ENCODE results near the gene CRK.
"Not testable (repeated sequence)": the region's sequence is repeated elsewhere in the genome, so short reads cannot be mapped to it uniquely, and the experiment has no call there.

The CRK gene

DNA sequence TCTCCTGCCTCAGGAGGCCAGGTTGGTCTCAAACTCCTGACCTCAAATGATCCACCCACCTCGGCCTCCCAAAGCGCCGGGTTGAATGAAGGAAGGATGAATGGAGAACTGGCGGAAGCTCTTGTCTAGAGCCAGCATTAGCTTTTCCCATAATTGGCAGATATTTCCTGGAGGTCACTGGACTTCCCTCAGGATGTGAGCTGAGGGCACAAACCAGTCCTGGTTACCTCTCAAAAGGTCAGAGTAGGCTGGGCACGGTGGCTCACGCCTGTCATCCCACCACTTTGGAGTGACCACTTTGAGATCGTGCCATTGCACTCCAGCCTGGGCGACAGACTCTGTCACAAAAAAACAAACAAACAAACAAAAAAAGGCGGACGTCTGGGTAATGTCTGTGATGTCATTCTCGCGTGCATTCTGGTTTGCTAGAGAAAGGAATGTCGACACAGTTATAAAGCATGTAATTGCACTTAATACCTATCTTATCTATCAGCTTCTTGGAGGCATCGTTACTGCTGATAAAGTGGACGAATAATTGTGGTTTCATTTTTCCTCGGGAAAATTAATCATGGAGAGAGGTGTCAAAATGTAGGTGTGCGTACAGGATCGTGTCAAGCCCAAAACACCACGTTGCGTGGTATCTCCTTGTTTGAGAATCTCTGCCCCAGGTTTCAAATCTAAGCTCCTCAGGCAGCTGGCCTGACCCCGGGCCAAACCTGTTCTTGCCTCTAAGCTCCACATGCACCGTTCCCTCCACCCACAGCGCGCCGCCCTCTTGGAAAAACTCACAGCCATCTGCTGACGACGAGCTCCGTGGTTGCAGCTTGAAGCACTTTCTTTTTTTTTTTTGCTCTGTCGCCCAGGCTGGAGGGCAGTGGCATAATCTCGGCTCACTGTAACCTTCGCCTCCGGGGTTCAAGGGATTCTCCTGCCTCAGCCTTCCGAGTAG is 6.4 kb upstream of the CRK start:
- DNase-seq: no peak

DNA sequence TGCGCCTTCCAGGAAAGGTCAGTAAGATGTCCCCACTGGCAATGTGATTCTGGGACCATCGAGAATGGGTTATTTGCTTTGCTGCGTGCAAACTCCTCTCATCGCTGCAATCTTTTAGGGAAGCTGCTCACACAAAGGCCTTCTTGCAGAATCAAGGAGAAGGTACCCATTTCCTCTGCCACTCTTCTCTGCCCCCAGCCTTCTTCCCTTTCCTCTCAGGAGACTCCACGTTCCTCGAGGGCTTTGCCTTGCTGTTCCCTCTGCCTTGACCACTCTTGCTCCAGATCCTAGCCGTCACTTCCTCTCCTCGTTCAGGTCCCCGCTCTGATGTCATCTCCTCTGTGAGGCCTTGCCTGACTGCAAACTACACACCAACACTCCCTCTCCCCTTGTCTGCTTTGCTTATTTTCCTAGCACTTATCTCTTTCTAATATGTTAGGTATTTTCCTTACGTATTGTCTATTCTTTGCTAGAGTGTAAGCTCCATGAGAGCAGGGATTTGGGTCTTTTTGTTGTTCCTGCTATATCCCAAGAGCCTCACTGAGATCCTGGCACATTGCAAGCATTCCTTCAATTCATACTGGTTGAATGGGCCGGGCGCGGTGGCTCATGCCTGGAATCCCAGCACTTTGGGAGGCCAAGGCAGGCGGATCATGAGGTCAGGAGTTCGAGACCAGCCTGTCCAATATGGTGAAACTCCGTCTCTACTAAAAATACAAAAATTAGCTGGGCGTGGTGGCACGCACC is 5.3 kb upstream of the CRK start:
- DNase-seq: no peak

DNA sequence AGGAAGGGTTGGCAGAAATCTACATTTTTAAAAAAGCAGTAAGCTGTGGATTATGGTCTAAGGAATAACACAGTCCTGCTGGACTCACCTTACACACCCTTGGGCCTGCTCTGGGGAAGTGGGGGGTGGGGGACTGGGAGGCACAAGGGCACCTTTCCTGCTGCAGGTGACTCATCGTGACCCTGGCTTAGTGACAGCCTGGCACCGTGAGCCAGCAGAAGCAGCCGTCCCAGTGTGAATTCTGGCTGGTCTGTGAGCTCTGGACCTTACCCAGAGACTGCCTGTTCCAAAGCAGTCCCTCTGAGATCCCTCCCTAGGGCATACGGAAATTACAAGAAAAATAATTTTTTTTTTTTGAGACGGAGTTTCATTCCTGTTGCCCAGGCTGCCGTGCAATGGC is 4.2 kb upstream of the CRK start:
- DNase-seq: no peak

DNA sequence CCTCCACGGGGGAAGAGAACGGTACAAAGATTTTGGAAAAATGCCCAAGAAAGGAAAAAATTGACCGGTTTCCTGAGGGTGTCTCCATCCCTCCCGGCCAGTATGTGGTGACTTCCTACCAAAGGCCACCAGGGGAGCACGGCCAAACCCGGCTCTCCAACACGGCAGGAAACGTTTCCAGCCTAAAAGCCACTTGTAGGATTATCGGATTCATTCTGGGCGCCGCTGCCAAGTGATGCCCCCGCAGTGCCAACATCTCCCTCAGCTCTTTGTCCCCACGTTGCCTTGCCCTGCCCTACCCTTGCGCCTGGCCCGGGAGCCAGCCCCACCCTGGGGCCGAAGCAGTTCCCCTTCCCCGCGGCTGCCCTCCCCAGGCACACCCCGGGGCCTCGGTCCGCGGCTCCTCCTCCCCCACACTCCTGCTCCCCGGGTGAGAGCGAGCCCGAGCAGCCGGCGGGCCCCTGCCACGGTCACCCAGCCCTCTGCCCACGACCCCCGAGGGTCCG is 688 bp downstream of the CRK start:
- peak in 1 of 2 donors; percentile 40 for DNase-seq

DNA sequence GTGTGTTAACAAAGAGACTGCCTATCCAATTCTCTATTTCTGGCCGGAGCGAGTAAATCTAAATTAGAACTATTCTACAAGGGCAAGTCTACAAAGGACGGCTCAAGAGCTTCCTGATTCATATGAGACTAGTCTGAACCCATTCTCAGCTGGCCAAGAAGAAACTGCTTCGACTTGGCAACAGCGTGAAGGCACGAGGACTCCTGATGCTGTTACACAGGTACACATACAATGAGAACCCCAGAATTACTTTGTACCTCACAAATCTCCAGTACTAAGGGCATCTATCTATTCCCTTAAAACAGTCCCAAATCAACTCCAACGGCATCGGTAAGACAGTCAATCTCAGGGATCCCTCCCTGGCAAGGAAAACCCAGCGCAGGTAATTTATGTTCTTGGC is 1.5 kb downstream of the CRK start:
- DNase-seq: no peak

DNA sequence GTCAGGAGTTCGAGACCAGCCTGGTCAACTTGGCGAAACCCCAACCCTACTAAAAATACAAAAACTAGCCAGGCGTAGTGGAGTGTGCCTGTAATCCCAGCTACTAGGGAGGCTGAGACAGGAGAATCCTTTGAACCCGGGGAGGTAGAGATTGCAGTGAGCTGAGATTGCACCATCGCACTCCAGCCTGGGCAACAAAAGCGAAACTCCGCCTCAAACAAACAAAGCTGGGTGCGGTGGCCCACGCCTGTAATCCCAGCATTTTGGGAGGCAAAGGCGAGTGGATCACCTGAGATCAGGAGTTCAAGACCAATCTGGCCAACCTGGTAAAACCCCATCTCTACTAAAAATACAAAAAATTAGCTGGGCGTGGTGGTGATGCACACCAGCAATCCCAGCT is 2.3 kb downstream of the CRK start:
- DNase-seq: not testable (repeated sequence)

DNA sequence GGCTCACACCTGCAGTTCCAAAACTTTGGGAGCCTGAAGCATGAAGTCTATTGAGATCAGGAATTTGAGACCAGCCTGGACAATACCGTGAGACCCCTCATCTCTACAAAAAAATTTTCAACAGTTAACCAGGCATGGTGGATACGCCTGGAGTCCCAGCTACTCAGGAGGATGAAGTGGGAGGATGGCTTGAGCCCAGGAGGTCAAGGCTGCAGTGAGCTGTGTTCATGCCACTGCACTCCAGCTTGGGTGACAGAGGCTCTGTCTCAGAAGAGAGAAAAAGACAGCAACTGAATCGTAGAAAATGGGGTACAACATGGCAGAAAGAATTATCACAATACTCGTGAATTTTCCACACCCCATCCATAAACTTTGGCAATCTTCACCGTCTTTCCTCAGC is 3.2 kb downstream of the CRK start:
- no peak for DNase-seq

DNA sequence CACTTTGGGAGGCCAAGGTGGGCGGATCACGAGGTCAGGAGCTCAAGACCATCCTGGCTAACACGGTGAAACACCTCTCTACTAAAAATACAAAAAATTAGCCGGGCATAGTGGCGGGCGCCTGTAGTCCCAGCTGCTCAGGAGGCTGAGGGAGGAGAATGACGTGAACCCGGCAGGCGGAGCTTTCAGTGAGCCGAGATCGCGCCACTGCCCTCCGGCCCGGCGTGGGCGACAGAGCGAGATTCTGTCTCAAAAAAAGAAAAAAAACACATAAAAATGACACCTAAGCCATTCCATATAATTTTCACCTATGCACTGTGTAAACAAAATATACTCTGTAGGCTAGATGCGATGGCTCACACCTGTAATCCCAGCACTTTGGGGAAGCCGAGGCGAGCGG is 5.8 kb downstream of the CRK start:
- DNase-seq: not testable (repeated sequence)

DNA sequence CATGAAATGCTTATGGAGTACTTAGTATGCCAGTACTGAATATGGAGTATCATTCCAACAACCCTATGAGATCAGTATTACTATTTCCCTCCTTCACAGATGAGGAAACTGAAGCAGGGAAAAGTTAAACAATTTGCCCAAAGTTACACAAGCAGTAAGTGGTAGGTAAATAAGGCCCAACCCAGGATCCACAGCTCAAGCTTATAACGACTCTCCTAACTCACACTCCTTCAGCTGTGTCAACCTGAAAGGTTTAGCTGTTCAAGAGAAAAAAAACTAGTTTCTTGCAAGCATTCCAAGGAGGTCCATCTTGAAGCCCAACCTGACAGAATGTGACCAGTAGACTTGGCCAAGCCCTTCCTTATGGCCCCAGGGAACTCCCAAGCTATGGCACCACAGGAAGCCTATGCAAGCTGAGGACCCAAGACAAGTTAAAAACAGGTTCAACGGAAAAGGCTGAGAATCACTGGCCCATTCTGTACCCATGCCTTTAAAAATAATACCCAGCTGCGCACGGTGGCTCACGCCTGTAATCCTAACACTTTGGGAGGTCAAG is 6.5 kb downstream of the CRK start:
- DNase-seq: no peak

DNA sequence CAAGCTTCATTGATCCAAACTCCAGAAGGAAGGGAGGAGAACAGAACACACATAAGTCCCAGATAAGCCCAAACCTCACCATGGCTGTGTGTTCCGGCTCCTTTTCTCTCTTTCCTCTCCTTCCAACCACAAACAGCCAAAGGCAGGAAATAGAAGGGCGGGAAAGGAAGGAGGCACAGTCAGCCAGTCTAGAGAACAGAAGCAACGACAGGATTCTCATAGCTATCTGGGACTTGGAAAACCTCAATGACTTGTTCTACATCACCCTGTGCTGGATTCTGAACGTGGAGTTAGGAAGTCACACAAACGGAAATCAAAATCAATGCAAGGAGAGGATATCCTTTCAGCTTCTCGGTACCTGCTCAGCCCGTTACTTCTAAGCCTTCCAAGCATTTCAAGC is 9.0 kb downstream of the CRK start:
- no peak for DNase-seq

DNA sequence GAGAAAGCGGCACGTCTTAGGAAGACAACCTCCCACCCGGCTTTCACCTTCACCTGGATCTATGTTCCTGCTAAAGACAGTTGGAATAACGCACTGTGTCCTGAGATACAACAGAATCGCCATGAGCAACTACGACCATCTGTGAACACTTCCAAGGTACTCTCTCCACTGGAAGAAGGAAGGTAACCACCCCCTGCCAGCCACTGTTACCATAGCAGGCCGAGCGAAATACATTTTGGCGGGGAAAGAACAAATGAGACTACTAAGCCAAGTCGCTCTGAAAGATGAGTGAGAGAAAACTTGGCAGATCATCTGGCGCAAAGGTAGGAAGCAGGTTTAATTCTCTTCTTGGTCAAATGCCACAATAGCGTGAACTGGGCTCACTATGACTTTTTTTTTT is 9.8 kb downstream of the CRK start:
- DNase-seq: no peak

DNA sequence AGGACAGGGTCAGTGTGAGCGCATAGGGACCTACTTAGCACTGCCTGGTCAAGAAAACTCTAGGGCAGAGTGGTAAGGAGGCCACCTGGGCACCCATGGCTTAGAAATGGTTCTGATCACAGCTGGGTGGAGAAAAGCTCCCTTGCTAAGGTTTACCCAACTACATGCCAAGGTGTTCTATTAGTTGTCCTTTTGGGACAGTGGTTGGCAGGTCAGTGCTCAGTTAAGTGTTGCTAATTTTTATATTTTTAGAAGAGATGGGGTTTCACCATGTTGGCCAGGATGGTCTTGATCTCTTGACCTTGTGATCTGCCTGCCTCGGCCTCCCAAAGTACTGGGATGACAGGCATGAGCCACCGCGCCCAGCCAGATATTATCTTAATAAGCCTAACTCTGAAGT is 10.3 kb downstream of the CRK start:
- DNase-seq: not testable (repeated sequence)

DNA sequence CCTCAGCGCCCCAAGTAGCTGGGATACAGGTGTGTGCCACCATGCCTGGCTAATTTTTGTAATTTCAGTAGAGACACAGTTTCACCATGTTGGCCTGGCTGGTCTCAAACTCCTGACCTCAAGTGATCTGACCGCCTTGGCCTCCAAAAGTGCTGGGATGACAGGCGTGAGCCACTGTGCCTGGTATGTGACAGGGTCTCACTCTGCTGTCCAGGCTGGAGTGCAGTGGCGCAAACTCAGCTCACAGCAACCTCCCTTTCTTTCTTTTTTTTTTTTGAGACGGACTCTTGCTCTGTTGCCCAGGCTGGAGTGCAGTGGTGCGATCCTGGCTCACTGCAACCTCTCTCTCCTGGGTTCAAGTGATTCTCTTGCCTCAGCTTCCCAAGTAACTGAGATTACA is 13.3 kb downstream of the CRK start:
- DNase-seq: not testable (repeated sequence)

DNA sequence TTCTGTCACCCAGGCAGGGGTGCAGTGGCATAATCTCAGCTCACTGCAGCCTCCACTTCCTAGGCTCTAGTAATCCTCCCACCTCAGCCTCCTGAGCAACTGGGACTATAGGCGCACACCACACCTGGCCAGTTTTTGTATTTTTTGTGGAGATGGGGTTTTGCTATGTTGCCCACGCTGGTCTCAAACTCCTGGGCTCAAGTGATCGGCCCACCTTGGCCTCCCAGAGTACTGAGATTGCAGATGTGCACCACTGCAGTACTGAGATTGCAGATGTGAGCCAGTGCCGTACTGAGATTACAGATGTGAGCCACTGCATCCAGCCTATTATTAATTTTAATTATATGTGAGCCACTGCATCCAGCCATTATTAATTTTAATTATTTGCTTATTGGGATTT is 13.8 kb downstream of the CRK start:
- no peak for DNase-seq

DNA sequence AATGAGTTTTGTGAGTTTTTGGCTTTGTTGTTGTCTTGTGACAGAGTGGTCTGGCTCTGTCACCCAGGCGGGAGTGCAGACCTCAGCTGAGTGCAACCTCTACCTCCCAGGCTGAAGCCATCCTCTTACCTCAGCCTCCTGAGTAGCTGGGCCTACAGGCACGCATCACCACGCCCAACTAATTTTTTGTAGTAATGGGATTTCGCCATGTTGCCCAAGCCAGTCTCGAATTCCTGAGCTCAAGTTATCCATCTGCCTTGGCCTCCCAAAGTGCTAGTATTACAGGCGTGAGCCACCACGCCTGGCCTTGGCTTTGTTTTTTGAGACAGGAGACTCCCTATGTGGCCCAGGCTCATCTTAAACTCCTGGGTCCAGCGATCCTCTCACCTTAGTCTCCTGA is 15.1 kb downstream of the CRK start:
- no peak for DNase-seq

DNA sequence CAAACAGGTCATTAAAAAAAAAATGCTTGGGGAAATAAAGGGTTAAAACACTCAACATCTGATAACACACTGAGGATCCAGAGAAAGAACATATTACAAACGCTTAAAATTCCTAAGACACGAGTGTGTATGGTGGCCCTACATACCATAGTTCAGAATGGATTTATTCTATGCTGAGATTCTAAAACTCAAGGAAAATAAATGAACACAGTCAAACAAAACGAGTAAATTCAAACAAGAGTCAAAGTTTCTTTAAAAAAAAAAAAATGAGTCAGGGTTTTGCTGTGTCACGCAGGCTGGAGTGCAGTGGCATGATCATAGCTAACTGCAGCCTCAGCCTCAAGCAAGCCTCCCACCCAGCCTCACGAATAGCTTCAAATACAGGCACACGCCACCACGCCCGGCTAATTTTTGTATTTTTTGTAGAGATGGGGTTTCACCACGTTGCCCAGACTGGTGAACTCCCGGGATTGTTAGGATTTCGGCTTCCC is 17.4 kb downstream of the CRK start:
- no peak for DNase-seq

DNA sequence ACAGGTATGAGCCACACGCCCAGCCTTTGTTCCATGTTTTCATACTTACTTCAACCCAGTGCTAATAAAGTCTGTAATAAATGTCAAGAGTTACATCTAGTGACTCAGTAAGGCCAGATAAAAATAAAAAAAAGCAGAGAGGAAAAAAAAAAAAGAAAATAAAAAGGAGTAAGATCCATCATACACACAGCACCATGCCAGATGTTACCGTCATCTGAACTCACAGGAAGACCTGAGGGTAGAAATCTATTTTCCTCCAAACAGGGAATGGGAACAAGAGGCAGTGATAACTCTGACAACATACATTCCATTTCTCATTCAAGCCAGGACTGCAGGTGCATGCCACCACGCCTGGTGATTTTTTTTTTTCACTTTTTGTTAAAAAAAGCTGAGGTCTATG is 20.7 kb downstream of the CRK start:
- DNase-seq: no peak

DNA sequence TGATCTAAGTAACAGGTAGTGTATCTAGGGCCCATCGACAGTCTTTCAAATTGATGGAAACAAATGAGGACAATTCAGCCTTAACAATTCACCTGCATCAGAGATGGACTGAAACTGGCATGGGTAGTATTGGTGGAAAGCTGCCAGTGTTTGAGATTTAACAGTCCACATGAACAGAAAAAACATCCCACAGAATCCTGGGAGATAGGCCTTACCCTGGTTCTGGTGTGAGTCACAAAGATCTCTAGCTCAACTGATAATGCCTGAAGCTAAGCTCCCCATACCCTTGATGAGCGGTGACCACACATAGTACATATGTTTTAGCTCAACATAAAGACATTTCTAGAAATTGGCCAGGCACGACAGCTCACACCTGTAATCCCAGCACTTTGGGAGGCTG is 21.9 kb downstream of the CRK start:
- DNase-seq: no peak

DNA sequence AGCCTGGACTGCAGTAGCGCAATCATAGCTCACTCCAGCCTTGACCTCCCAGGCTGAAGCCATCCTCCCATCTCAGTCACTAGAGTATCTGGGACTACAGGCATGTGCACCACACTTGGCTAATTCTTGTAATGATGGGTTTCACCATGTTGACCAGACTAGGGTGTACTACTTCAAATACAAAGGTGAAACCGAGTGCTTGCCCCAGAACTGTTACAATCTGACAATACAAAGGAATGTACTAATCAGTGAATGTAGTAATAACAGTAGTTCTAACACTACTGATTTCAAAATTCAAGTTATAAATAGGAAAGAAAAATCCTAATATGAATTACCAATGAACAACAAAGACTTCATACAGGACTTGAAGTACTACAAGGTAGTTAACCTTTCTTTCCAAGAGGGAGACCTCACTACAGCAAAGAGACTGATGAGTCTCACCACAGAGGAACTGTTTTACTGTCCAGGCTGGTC is 24.4 kb downstream of the CRK start:
- no peak for DNase-seq

DNA sequence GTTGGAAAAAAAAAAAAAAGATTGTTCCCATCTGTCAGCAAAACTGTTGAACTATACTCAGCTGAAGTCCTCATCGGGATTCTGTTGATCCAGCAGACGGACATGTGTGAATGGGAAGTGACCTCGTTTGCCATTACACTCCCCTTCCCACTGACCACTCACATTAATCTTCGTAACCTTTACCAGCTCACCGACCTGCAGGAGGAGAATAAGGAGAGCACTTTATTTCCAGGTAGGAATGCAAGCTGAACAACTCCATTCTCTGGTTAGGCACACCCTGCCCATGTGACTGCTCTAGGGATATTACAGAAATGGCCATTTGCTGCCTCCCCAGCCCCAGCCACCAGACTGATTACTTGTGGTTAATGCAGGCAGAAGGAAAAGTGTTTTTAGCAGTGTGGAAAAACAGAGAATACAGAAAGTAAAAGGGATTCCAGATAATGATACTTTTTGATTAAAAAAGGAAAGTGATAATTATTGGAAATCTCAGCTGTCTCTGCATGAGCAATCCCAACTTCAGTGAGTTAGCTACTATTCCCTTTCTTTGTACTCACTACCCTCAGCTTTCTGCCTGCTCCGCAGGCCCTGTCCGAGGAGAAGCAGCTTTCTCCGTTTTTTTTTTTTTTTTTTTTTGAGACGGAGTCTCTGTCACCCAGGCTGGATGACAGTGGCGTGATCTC is 32.4 kb downstream of the CRK start:
- DNase-seq: no peak

DNA sequence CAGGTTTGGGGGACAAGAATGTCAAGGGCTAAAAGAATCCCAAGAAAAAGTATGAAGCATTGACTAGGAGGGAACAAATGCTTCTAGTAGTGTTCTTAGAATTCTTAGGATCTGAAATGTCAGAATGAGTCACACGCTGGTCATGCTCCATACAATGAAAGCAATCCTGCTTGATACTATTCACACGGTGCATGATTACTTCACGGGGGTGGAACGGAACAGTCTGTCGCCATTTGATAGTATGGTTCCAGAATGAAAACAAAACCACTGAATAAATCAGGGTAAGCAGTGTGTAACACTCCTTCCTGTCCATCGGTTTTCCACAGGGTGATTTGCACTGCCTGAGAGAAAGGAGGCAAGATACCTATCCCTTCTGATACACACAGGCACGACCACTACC is 33.1 kb downstream of the CRK start:
- DNase-seq: no peak

DNA sequence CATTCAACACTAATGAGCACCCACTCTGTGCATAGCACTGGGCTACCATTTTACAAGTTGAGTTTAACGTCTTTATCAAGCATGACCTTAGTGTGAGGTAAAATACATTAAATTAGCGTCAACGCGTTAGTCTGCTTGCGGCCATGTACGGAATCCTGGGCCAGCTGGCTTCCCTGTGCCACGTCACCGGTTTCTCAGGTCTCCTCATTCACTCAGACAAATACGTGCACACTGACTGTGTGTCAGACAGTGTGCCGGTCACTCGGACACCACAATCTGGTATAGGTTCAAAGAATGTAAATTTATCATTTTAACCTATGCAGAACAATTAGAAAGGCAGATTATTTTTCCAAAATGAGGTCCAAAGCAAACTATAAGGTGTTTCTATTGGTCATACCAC is 34.6 kb downstream of the CRK start:
- DNase-seq: no peak

DNA sequence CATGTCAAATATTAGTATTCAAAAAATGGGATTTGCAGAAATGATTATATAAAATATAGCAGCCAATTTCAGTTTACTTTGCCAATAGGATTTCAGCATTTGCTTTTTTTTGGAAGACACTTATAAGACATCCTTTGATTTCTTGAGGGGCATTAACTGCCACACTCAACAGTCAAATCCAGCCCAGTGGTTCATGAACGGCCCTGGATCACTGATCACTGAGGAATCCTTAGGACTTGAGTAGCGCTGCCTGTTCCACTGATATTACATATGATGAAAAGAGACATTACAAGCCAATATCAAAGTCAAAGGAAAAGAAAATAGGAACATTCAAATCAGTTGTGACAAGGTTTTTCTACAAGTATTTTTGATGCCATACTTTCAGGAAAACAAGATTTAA is 35.1 kb downstream of the CRK start:
- no peak for DNase-seq
